Measurements from ENCODE around the gene VGLL2.
"Not testable (repeated sequence)": the region's sequence is repeated elsewhere in the genome, so short reads cannot be mapped to it uniquely, and the experiment has no call there.

The VGLL2 gene

GRCh38 chr6:117265410-117266256 lies at the start of gene VGLL2:
VGLL2 (plus strand) TSS chr6:117265558; CDS start chr6:117265764, 206 bp downstream.
- H3K4me3 Mint-ChIP-seq = peak within 1 kb of the TSS; percentile 65 to 70
- peak; percentile 34 for ATAC-seq
- peaks cover 94% of the 10 kb centered on the region for H3K27me3 Mint-ChIP-seq
- peaks cover 0 to 4% of the 10 kb centered on the region in 2 donors for H3K9me3 Mint-ChIP-seq
- peaks cover 32% of the 10 kb centered on the region for H3K4me1 Mint-ChIP-seq
- DNase-seq = peak; percentile 12 to 13
- no peak within 1 kb of the TSS for H3K27ac Mint-ChIP-seq

- peaks cover 4 to 10% of the 10 kb centered on the region in 2 donors for H3K9me3 Mint-ChIP-seq
- H3K27ac Mint-ChIP-seq = no peak overlapping the region
- H3K27me3 Mint-ChIP-seq = peaks cover 6% of the 10 kb centered on the region
- DNase-seq = no peak
- H3K4me1 Mint-ChIP-seq = no peaks in the 10 kb centered on the region
- H3K4me3 Mint-ChIP-seq = no peak overlapping the region
- no peak for ATAC-seq
Observed at GRCh38 chr6:117222861-117223260, 42.5 kb upstream of the VGLL2 start.

DNA sequence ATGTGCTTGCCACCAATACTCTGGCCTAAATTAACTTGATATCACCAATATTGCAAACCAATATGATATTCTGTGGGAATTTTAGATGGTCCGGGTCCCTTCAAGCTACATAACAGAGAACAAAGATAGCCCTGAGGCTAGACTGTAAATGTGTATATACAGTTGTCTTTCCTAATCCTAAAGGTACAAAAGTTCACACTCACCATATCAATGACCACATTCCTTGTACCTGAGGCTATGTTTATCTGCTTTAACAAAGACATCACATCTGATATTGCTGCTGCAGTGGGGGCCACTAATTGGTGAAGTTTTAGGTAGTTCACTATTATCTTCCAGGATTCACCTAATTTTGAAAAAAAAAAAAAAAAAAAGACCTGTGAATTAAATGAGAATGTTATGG lies 38.6 kb upstream of the VGLL2 start:
- Mint-ChIP-seq H3K4me1 (no peaks in the 10 kb centered on the region), H3K9me3 (peaks cover 5 to 22% of the 10 kb centered on the region in 2 donors), H3K27me3 (peaks cover 8% of the 10 kb centered on the region), H3K27ac (no peak overlapping the region), H3K4me3 (no peak overlapping the region)
- ATAC-seq (no peak), DNase-seq (no peak)

DNA sequence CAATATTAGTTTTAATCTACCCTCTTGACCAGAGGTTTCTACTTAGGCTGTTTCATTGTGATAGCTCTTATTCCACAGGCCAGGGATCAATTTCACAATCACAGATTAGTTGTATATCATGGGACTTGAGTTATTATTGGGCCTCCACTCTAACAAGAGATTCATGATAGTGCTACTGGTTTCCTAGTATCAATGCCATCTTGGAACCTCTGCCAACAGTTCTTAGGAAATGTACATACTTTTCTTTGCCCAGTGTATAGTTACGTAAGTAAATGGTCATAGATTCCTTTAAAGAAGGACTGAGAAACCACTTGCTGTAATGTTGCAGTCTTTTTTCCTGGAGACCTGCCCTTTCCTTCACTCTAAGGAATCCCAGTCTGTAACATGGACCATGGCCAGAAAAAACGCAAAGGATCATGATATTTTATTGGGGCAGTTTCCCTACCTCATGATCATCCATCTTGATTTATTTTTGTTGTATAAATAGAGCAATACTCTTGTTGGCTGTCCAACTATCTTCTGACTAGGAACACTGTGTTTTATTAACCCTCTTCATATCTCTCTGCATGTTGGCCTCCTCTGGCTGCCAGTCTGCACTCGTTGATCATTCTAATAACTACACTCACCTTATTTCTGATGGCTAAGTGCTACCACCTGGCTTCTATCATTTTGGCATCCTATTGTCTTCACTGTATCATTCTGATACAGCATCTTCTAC lies 38.0 kb upstream of the VGLL2 start:
- Mint-ChIP-seq H3K4me1 (no peaks in the 10 kb centered on the region), H3K9me3 (peaks cover 5 to 22% of the 10 kb centered on the region in 2 donors), H3K27me3 (peaks cover 8% of the 10 kb centered on the region), H3K4me3 (no peak overlapping the region), H3K27ac (no peak overlapping the region)
- DNase-seq (no peak), ATAC-seq (no peak)

DNA sequence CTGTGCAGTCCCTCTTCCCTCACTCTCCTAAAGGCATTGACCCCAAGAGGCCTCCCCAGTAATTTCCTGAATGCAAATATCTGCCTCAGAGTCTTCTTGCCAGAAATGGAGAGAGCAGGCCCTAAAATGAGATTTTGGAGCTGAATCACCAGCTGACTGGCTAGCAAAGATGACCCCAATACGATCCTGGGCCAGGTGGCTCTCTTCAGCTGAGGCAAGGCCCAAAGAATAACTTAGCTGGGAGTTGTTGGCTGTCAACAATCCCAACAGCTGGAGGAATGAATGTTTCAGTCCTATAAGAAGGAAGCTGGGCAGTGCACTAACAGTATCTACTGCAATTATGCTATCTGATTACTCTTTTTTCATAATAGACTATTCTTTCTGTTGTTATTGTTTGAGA lies 37.2 kb upstream of the VGLL2 start:
- no peak for ATAC-seq
- H3K27ac Mint-ChIP-seq = peak overlapping the region in 1 of 2 donors; percentile 29
- no peaks in the 10 kb centered on the region for H3K4me1 Mint-ChIP-seq
- DNase-seq = no peak
- no peak overlapping the region for H3K4me3 Mint-ChIP-seq
- H3K27me3 Mint-ChIP-seq = peaks cover 16% of the 10 kb centered on the region
- H3K9me3 Mint-ChIP-seq = peaks cover 5 to 22% of the 10 kb centered on the region in 2 donors

DNA sequence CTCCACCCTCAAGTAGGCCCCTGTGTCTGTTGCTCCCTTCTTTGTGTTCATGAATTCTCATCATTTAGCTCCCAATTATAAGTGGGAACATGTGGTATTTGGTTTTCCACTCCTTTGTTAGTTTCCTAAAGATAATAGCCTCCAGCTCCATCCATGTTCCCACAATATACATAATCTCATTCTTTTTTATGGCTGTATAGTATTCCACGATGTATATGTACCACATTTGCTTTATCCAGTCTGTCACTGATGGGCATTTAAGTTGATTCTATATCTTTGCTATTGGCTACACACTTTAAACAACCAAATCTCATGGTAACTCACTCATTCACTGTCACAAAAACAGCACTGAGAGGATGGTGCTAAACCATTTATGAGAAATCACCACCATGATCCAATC lies 35.5 kb upstream of the VGLL2 start:
- no peak for ATAC-seq
- no peak for DNase-seq
- Mint-ChIP-seq H3K9me3 (peaks cover 5 to 15% of the 10 kb centered on the region in 2 donors), H3K27me3 (peaks cover 18% of the 10 kb centered on the region), H3K4me3 (no peak overlapping the region), H3K4me1 (no peaks in the 10 kb centered on the region), H3K27ac (no peak overlapping the region)

DNA sequence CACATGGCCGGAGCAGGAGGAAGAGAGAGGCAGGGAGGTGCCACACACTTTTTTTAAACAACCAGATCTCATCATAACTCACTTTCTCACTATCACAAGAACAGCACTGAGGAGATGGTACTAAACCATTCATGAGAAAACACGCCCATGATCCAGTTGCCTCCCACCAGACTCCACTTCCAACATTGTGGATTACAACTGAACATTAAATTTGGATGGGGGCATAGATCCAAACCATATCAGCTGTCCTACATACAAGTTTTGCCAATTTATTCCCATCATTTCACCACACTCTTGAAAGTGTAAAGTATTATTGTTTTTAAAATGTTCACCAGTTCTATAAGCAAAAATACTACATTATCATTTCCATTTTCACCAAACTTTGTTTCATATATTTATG lies 33.9 kb upstream of the VGLL2 start:
- Mint-ChIP-seq H3K27ac (no peak overlapping the region), H3K4me1 (no peaks in the 10 kb centered on the region), H3K4me3 (no peak overlapping the region), H3K9me3 (peaks cover 5 to 15% of the 10 kb centered on the region in 2 donors), H3K27me3 (peaks cover 23% of the 10 kb centered on the region)
- DNase-seq (no peak), ATAC-seq (no peak)

DNA sequence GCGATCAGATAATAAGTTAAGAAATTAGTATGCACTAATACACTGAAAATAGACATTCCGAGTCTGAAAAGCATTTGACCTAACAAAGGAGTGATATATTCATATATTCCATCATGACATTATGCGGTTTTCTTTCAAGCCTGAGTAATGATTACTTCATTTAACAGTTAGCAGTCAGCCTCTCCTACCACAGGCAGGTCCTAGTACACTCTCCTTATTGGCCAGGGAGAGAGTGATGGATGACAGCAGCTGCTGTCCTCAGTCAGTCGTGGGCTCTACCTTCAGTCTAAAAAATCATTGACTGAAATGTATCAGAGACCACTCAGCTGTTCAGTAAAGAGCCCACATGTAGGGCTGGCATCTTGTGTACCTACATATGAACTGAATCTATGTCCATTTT lies 33.2 kb upstream of the VGLL2 start:
- H3K4me1 Mint-ChIP-seq = no peaks in the 10 kb centered on the region

GRCh38 chr6:117233145-117233544 lies 32.2 kb upstream of the VGLL2 start:
- DNase-seq = no peak
- peaks cover 0 to 9% of the 10 kb centered on the region in 2 donors for H3K9me3 Mint-ChIP-seq
- H3K4me1 Mint-ChIP-seq = no peaks in the 10 kb centered on the region
- H3K27ac Mint-ChIP-seq = no peak overlapping the region
- H3K27me3 Mint-ChIP-seq = peaks cover 28% of the 10 kb centered on the region
- ATAC-seq = no peak
- no peak overlapping the region for H3K4me3 Mint-ChIP-seq

More for the DNA sequence above, 33.2 kb upstream of the VGLL2 start:
- DNase-seq (no peak), ATAC-seq (no peak)
- peaks cover 5 to 15% of the 10 kb centered on the region in 2 donors for H3K9me3 Mint-ChIP-seq
- H3K4me3 Mint-ChIP-seq = no peak overlapping the region
- H3K27ac Mint-ChIP-seq = no peak overlapping the region
- peaks cover 28% of the 10 kb centered on the region for H3K27me3 Mint-ChIP-seq

DNA sequence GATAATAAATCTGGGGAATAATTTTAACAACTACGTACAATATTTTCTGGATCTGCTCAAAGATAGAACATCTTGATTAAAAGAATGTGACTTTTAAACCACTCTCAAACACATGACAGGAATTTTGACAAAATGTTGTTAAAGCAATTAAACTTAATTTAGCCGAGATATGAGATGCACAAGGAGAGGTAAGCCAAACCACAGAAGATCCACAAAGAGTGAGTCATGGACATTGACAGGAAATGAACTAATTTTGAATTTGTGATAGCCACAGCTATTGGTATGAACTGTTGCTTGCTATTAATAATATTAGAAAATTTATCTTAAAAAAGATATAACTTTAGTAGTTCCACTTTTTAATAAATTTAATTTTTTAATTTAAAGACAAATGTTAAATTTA lies 27.8 kb upstream of the VGLL2 start:
- no peak overlapping the region for H3K27ac Mint-ChIP-seq
- ATAC-seq (no peak), DNase-seq (no peak)
- peaks cover 18% of the 10 kb centered on the region for H3K27me3 Mint-ChIP-seq
- no peaks in the 10 kb centered on the region for H3K4me1 Mint-ChIP-seq
- no peak overlapping the region for H3K4me3 Mint-ChIP-seq
- H3K9me3 Mint-ChIP-seq = no peaks in the 10 kb centered on the region

DNA sequence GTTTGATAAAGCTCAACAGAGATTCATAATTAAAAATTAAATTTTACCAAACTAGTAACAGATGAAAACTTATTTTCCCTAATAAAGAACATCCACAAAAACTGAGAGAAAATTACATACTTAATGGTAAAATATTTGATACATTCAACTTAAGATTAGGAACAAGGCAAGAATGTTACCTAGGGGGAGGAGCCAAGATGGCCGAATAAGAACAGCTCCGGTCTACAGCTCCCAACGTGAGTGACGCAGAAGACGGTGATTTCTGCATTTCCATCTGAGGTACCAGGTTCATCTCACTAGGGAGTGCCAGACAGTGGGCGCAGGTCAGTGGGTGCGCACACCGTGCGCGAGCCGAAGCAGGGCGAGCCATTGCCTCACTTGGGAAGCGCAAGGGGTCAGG lies 20.8 kb upstream of the VGLL2 start:
- H3K4me3 Mint-ChIP-seq, ATAC-seq, H3K27me3 Mint-ChIP-seq, H3K27ac Mint-ChIP-seq, H3K4me1 Mint-ChIP-seq, DNase-seq, H3K9me3 Mint-ChIP-seq: not testable (repeated sequence)

DNA sequence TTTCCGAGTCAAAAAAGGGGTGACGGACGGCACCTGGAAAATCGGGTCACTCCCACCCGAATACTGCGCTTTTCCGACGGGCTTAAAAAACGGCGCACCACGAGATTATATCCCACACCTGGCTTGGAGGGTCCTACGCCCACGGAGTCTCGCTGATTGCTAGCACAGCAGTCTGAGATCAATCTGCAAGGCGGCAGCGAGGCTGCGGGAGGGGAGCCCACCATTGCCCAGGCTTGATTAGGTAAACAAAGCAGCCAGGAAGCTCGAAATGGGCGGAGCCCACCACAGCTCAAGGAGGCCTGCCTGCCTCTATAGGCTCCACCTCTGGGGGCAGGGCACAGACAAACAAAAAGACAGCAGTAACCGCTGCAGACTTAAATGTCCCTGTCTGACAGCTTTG lies 20.4 kb upstream of the VGLL2 start:
- H3K9me3 Mint-ChIP-seq, ATAC-seq, H3K27ac Mint-ChIP-seq, DNase-seq, H3K27me3 Mint-ChIP-seq, H3K4me1 Mint-ChIP-seq, H3K4me3 Mint-ChIP-seq: not testable (repeated sequence)

GRCh38 chr6:117253785-117254184 lies 11.6 kb upstream of the VGLL2 start:
- H3K9me3 Mint-ChIP-seq = no peaks in the 10 kb centered on the region
- no peaks in the 10 kb centered on the region for H3K27me3 Mint-ChIP-seq
- ATAC-seq (no peak), DNase-seq (no peak)
- no peaks in the 10 kb centered on the region for H3K4me1 Mint-ChIP-seq
- H3K27ac Mint-ChIP-seq = no peak overlapping the region
- no peak overlapping the region for H3K4me3 Mint-ChIP-seq

GRCh38 chr6:117262799-117263198 lies 2.6 kb upstream of the VGLL2 start:
- Mint-ChIP-seq H3K4me3 (no peak overlapping the region), H3K27me3 (peaks cover 65% of the 10 kb centered on the region), H3K27ac (no peak overlapping the region), H3K4me1 (peaks cover 26% of the 10 kb centered on the region), H3K9me3 (peaks cover 0 to 4% of the 10 kb centered on the region in 2 donors)
- ATAC-seq (no peak), DNase-seq (no peak)

DNA sequence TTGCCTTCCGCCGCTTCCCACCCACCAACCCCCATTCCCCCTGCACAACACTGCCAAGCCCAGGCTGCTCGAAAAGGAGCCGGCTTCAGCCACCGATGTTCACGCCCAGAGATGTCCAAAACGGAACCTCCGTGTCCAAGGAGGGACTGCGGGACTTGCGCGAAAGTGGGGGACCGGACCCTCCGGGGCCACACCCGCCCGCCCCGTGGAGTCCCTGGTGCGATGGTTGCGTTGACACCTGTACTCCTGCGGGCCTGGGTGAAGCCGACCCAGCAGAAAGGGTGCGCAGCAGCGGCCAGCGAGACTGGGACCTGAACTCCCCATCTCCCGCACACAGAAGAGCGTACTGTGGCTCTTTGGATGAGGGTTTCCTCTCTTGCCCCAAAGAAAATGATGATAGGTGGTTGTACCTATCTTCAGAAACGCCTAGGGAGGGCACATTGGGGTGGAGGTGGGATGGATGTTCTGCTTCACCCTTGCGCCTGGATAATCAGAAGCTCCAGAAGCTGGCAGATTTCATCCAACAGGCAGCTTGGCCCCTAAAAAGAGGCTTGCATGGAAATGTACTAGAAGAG lies 1.9 kb upstream of the VGLL2 start:
- H3K27me3 Mint-ChIP-seq = peaks cover 72% of the 10 kb centered on the region
- no peak overlapping the region for H3K4me3 Mint-ChIP-seq
- H3K27ac Mint-ChIP-seq = no peak overlapping the region
- no peak for ATAC-seq
- DNase-seq = no peak
- peaks cover 26% of the 10 kb centered on the region for H3K4me1 Mint-ChIP-seq
- peaks cover 0 to 4% of the 10 kb centered on the region in 2 donors for H3K9me3 Mint-ChIP-seq

DNA sequence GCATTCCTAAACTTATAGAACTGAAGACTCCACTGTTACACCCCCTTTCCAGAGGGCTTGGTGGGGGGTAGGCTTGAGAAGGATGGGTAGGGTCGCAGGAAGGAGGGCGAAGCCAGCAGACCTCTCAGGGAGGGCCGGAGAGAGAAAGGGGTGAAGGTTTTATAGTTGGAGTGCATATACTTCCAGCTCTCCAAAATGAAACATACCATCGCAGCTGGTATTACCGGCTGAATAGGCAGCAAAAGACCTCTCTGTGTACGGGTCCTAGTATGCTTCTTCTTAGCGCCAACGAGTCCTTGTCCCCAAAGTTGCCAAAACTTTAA lies 1.0 kb upstream of the VGLL2 start:
- DNase-seq = no peak
- ATAC-seq = peak; percentile 40
- Mint-ChIP-seq H3K27me3 (peaks cover 81% of the 10 kb centered on the region), H3K27ac (no peak overlapping the region), H3K4me3 (peak overlapping the region; percentile 65 to 70), H3K4me1 (peaks cover 26% of the 10 kb centered on the region), H3K9me3 (peaks cover 0 to 4% of the 10 kb centered on the region in 2 donors)

Data from stimulated activated naive CD8-positive, alpha-beta T cell treated with anti-CD3 and anti-CD28 coated beads, Interleukin-15, amount 100 ng/mL, for 72 hours (primary cell).